ENCODE data around the gene LPP. TPM values are rescaled to one million over a fixed set of nuclear protein-coding genes. Genes with fewer than 3 reads are reported as not detected.
A peak's percentile ranks its signal among the peaks of the same experiment; 100 is the strongest.

Gene LPP
- total and polyA plus RNA-seq, 2 of the 13 experiments (the other 11 are each of a cell fraction or from before 2014, with no cell fraction given) = 19.2 to 29.9 TPM

DNA sequence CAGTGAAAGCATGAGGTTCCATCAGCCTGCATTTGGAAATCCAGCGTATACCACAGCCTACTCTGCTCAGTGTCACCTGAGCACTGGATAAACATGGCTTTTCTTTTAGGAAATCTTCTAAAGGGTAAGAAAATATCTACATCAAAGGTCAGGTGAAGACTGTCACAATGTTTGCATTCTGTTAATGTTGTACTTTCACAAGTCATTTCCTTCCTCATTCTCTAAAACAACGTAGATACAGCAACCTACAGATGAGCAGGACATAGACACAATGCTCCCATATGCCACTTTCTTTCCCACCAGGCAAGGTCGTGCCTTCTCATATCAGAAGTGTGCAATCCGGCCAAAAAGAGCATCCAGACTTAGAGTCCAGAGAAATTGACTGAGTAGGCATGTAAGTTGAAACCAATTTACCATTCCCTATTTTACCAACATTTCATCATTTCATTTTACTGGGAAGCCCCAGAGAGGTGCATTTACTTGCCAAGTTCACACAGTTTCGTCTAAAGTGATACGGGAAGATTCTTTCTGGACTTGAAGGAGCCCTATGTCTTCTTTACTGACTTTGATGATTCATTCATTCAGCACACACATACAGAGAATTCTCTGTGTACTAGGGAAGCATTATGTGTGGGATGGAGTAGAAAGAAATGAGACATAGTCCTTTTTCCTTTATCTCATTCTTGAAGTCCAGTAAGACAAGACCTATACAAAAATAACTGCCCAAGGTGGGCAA is 30.6 kb upstream of the LPP start (continued):
- TF ChIP-seq, protein P1, sequence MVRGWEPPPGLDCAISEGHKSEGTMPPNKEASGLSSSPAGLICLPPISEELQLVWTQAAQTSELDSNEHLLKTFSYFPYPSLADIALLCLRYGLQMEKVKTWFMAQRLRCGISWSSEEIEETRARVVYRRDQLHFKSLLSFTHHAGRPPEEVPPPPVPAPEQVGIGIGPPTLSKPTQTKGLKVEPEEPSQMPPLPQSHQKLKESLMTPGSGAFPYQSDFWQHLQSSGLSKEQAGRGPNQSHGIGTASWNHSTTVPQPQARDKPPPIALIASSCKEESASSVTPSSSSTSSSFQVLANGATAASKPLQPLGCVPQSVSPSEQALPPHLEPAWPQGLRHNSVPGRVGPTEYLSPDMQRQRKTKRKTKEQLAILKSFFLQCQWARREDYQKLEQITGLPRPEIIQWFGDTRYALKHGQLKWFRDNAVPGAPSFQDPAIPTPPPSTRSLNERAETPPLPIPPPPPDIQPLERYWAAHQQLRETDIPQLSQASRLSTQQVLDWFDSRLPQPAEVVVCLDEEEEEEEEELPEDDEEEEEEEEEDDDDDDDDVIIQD (CRISPR knock-in tag; IDR thresholded peaks at IDR 0.05; ENCODE audit: low read depth) = peak; percentile 63; the same call in 1 of the 2 replicates
- TF ChIP-seq, protein P2, sequence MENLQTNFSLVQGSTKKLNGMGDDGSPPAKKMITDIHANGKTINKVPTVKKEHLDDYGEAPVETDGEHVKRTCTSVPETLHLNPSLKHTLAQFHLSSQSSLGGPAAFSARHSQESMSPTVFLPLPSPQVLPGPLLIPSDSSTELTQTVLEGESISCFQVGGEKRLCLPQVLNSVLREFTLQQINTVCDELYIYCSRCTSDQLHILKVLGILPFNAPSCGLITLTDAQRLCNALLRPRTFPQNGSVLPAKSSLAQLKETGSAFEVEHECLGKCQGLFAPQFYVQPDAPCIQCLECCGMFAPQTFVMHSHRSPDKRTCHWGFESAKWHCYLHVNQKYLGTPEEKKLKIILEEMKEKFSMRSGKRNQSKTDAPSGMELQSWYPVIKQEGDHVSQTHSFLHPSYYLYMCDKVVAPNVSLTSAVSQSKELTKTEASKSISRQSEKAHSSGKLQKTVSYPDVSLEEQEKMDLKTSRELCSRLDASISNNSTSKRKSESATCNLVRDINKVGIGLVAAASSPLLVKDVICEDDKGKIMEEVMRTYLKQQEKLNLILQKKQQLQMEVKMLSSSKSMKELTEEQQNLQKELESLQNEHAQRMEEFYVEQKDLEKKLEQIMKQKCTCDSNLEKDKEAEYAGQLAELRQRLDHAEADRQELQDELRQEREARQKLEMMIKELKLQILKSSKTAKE (CRISPR knock-in tag; IDR thresholded peaks at IDR 0.05; ENCODE audit: borderline replicate concordance) = no peak; the same call in 1 of the 2 replicates
- TF ChIP-seq, protein P3, sequence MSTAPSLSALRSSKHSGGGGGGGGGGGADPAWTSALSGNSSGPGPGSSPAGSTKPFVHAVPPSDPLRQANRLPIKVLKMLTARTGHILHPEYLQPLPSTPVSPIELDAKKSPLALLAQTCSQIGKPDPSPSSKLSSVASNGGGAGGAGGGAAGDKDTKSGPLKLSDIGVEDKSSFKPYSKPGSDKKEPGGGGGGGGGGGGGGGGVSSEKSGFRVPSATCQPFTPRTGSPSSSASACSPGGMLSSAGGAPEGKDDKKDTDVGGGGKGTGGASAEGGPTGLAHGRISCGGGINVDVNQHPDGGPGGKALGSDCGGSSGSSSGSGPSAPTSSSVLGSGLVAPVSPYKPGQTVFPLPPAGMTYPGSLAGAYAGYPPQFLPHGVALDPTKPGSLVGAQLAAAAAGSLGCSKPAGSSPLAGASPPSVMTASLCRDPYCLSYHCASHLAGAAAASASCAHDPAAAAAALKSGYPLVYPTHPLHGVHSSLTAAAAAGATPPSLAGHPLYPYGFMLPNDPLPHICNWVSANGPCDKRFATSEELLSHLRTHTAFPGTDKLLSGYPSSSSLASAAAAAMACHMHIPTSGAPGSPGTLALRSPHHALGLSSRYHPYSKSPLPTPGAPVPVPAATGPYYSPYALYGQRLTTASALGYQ (CRISPR knock-in tag; IDR thresholded peaks at IDR 0.05) = peak; percentile 83
- TF ChIP-seq MAFG (CRISPR knock-in tag; IDR thresholded peaks at IDR 0.05) (no peak), ZNF562 (CRISPR knock-in tag; IDR thresholded peaks at IDR 0.05; ENCODE audit: borderline replicate concordance) (no peak), ZFP37 (CRISPR knock-in tag; IDR thresholded peaks at IDR 0.05; ENCODE audit: borderline replicate concordance) (no peak), ZNF34 (CRISPR knock-in tag; IDR thresholded peaks at IDR 0.05; ENCODE audit: borderline replicate concordance) (peak; percentile 68; the same call in 1 of the 2 replicates), CCDC6 (CRISPR knock-in tag; IDR thresholded peaks at IDR 0.05) (0 out of 2 replicates have a peak, but pooled peaks have one; percentile 39), GFI1 (CRISPR knock-in tag; IDR thresholded peaks at IDR 0.05; ENCODE audit: borderline replicate concordance) (peak; percentile 46; the same call in 1 of the 2 replicates), ZFP90 (CRISPR knock-in tag; IDR thresholded peaks at IDR 0.05; ENCODE audit: borderline replicate concordance) (peak; percentile 39; the same call in 1 of the 2 replicates), EP300 (IDR thresholded peaks at IDR 0.05; ENCODE audit: low read depth in 2 of 2, low read length in 2 of 2) (peak in 1 of 2 experiments; percentile 94; a peak in 2 of 4 replicates), EP300 (CRISPR knock-in tag; IDR thresholded peaks at IDR 0.05; ENCODE audit: borderline replicate concordance) (peak; percentile 82), ZNF841 (CRISPR knock-in tag; IDR thresholded peaks at IDR 0.05; ENCODE audit: borderline replicate concordance) (no peak), AHR (CRISPR knock-in tag; IDR thresholded peaks at IDR 0.05) (no peak), GATAD2A (CRISPR knock-in tag; IDR thresholded peaks at IDR 0.05) (peak; percentile 91), HNF1A (IDR thresholded peaks at IDR 0.05; ENCODE audit: low read depth) (peak; percentile 88), HNF1A (CRISPR knock-in tag; IDR thresholded peaks at IDR 0.05; ENCODE audit: borderline replicate concordance) (peak; percentile 95), ATF7 (IDR thresholded peaks at IDR 0.05) (no peak), ATF7 (CRISPR knock-in tag; IDR thresholded peaks at IDR 0.05) (no peak)
